ENCODE data around the gene ZNF236.

DNA sequence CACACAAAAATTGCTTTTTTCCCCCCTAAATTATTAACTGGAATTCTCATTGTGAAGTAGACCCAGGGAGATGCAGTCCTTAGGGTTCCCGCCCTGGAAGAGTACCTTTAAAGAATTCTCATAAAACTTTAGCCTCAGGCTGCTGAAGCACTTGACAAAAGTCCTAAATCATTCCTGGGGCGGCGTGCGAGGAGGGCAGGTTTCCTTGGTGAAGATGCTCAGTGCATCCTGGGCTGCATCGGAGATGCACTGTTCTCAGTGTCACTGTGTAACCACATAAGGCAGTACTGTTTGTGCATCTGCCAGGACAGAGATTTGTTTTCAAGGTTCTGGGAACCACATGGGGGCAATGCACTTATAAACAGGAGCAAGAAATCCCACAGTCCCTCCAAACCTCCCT, 62.6 kb downstream of the ZNF236 start:
- TF ChIP-seq CTCF (IDR thresholded peaks at IDR 0.05; ENCODE audit: low read depth, low read length) (no peak), EZH2phosphoT487 (IDR thresholded peaks at IDR 0.05; ENCODE audit: low read depth) (no peak)
